Measurements from ENCODE around the gene TEC.
"Not testable (repeated sequence)": the region's sequence is repeated elsewhere in the genome, so short reads cannot be mapped to it uniquely, and the experiment has no call there.

Gene TEC

DNA sequence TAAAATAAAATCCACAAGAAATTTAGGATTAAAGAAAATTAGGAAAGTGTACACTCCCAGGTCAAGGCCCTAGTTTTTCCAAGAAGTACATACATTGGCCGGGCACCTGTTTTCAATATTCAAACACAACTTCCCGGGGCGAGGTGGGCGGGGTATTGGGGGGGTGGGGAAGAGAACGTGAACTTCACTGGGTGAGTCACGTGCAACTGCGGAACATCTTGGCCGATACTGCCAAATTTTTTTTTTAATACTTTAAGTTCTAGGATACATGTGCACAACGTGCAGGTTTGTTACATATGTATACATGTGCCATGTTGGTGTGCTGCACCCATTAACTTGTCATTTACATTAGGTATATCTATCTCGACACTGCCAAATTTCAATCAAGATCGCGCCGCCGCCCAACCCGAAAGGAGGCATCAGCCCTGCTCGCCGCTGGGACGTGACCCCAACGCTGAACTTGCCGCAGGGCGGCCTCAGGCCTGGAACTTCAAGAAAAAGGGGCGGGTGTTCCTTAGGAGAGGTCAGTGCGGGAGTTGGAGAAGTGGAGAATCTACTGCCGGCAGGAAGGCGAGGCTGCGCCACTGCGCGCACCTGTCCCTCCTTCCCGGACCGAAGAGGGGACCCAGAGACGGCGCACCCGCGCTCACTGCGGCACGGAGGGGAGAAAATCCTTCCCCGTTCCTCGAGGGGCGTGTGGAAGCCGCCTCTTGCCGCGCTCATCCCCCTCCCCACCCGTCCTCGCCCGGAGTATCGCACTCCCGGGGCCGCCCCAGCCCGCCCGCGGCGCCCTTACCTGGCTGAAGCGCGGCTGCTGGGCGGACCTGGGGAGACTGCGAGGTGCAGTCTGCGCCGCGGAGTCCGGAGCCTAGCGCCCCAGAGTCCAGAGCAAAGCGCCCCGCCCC lies at the start of gene TEC:
Gene TEC, minus strand, starts transcription at position 883 of the 905 bp plus-strand sequence. CDS start 41,224 bp downstream, outside the sequence.
- in situ Hi-C loops (cut with HindIII; ENCODE audit: low sequenced_read_pairs), result no loop called here
- DNase-seq (ENCODE audit: low read depth, low spot score), result no peak
- TF ChIP-seq, protein P1, sequence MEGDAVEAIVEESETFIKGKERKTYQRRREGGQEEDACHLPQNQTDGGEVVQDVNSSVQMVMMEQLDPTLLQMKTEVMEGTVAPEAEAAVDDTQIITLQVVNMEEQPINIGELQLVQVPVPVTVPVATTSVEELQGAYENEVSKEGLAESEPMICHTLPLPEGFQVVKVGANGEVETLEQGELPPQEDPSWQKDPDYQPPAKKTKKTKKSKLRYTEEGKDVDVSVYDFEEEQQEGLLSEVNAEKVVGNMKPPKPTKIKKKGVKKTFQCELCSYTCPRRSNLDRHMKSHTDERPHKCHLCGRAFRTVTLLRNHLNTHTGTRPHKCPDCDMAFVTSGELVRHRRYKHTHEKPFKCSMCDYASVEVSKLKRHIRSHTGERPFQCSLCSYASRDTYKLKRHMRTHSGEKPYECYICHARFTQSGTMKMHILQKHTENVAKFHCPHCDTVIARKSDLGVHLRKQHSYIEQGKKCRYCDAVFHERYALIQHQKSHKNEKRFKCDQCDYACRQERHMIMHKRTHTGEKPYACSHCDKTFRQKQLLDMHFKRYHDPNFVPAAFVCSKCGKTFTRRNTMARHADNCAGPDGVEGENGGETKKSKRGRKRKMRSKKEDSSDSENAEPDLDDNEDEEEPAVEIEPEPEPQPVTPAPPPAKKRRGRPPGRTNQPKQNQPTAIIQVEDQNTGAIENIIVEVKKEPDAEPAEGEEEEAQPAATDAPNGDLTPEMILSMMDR (IDR thresholded peaks at IDR 0.05; ENCODE audit: low read depth, low read length), result no peak

DNA sequence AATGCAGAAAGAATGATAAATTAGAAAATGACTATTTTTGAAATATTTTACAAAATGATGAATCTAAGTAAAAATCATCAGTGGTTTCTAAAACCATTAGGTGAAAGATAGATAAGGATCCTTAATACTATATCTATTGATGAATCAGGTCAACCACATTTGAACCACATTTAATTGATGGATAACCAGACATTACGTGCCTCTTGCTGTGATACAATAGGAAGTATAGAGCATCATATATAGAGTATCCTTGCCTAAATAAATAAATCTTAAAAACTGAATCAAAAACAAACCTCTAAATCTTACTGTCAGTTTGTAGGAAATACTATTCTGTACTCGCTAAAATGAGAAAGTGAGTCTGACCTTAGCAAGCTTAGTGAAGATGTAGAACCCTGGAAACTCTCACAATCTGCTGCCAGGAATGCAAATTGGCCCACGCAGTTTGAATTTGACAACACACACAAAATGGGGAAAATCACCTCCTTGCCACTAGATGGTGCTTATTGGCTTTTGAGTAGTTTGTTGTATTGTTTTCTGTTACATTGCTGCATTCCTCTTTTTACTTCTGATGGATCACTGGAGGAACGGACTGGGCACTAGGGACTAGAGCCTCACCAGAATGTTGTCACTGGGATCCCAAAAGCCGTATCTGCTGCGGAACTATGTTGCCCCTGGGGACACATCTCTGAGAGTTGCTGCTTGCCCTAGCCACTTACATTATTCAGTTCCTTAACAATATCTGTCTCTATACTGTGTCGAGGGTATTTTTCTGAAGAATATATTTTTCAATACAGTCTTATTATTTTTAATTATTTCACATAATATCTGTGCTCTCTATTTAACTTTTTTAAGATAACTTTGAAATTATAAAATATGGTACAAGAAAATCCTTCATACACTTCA lies 46.3 kb upstream of the TEC start:
- peak; percentile 69 for DNase-seq (ENCODE audit: low read depth, low spot score)
- no peak overlapping the region for H3K4me3 ChIP-seq (ENCODE audit: low read depth, low read length)
- in situ Hi-C loops (cut with HindIII; ENCODE audit: low sequenced_read_pairs), result no loop called here
- TF ChIP-seq, protein P1 (IDR thresholded peaks at IDR 0.05; ENCODE audit: low read depth, low read length), result peak; percentile 78

More for the DNA sequence above, at the start of gene TEC:
- peak within 1 kb of the TSS; percentile 73 for H3K4me3 ChIP-seq (ENCODE audit: low read depth, low read length)

DNA sequence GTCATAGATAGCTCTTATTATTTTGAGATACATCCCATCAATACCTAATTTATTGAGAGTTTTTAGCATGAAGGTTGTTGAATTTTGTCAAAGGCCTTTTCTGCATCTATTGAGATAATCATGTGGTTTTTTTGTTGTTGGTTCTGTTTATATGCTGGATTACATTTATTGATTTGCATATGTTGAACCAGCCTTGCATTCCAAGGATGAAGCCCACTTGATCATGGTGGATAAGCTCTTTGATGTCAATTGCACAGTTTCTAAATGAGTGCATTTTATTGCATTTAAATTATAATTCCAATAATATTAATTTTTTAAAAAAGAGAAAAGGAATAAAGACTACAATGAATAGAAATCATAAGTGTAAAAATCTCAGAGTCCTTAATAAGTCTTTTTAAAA lies 45.1 kb upstream of the TEC start:
- DNase-seq (ENCODE audit: low read depth, low spot score); H3K4me3 ChIP-seq (ENCODE audit: low read depth, low read length); in situ Hi-C loops (cut with HindIII; ENCODE audit: low sequenced_read_pairs): not testable (repeated sequence)

DNA sequence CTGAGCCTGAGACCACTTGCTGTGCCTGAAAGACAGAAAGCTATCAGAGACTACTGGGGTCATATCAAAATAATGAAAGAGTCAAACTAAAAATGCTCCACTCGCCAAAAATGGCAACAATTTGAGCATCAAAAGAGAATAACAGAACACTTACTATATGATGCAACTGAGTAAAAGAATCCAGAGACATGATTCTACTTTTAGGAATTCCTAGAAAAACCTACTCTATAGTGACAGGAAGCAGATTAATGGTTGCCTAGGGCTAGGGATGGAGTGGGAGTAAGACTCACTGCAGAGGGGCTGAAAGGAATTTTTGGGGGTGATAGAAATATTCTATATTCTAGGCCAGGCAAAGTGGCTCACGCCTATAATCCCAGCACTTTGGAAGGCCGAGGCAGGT lies 42.3 kb upstream of the TEC start:
- no peak overlapping the region for H3K4me3 ChIP-seq (ENCODE audit: low read depth, low read length)
- TF ChIP-seq, protein P1 (IDR thresholded peaks at IDR 0.05; ENCODE audit: low read depth, low read length), result no peak
- no peak for DNase-seq (ENCODE audit: low read depth, low spot score)
- in situ Hi-C loops (cut with HindIII; ENCODE audit: low sequenced_read_pairs), result no loop called here

DNA sequence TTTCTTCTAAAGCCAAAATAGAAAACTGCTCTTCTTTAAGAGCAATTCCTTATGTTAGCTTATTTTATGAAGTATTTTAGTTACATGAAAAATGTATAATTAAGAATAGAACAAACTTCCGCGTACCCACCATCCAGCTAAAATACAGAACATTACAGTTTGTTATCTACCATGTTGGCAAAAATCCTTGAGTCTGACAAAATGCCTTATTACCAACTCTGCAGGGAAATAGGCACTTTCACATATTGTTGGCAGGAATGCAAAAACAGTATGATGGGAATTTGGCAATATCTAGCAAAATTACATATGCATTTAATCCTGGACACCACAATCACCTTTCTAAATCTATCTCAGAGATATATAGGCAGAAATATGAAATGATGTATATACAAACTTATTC lies 39.3 kb upstream of the TEC start:
- no peak for DNase-seq (ENCODE audit: low read depth, low spot score)
- no peak overlapping the region for H3K4me3 ChIP-seq (ENCODE audit: low read depth, low read length)
- in situ Hi-C loops (cut with HindIII; ENCODE audit: low sequenced_read_pairs), result no loop called here
- TF ChIP-seq, protein P1 (IDR thresholded peaks at IDR 0.05; ENCODE audit: low read depth, low read length), result no peak

DNA sequence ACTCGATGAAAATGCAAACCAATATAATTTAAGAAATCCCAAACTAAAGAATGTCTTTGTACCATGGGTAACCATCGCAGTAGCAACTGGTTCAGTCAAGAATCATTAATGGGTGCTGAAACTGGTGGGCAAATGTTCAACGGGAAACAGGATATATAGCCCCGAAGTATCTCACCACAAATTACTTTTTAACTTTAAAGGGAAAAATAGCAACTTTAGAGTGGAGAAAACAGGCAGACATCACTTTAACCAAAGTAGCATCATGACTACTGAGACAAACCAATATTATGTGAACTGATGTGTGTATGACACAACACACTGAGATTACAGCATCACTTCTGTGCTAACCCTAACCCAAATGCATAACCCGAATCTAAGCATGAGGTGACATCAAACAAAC lies 37.9 kb upstream of the TEC start:
- TF ChIP-seq, protein P1 (IDR thresholded peaks at IDR 0.05; ENCODE audit: low read depth, low read length), result no peak
- no peak for DNase-seq (ENCODE audit: low read depth, low spot score)

More for the DNA sequence above, 37.9 kb upstream of the TEC start:
- in situ Hi-C loops (cut with HindIII; ENCODE audit: low sequenced_read_pairs), result no loop called here
- H3K4me3 ChIP-seq (ENCODE audit: low read depth, low read length), result no peak overlapping the region
